GM21390 (cell line): ENCODE data around the gene ACOT11.

Experiments
- ATAC-seq: cut with Tn5 transposase; IDR thresholded peaks from one replicate; pipeline ENCODE4 v1.9.1; 2021; ENCODE audit not compliant: unreplicated experiment

ACOT11 gene

DNA sequence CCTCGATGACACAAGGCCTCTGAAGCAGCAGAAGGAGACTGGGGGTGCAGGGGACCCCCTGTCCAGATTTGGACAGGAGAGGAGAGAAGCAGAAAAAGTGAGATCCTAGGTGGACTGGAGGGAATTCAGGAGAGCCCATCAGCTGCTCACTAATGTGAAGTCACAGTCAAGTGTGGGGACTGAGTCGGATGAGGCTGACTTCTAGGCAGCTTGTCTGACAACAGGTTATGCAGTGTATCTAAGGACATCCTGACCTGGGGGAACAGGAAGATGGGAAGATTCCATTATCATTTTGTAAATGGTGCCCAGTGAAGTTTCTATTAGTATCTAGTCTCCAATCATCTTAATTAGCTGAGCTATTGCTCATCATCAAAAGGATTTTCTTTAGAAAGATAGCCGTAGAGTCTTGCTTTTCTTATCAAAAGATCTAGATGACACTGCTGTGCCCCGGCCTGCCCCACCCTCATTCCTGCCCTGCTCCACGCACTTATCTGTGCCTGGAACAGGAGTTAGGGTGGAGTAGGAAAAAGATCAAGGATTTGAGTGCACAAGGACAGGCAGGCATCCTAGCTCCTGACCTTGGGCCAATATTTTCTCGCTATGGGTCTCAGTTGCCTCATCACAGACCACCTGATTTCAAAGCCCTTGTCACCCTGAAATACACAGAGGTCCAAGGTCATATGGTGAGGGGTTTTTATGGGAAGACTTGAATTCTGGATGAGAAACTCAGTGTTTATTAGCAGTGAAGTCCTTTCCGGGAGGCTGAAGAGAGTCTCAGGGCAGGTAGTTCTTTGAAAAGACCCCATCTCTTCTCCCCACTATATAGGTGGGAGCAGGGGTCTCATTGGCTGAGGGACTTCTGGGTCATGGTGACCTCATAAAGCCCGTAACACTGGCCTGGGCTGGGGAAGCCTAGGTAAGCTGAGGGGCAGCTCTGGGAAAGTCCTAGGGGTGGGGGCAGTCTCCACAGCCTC is 93.1 kb downstream of the ACOT11 start, which contains the start of gene MROH7:
Gene MROH7 (plus strand): TSS at position 924 of the 974 bp plus-strand sequence. CDS start 11,141 bp downstream, outside the sequence.
- ATAC-seq: no peak

- no peak for ATAC-seq
Observed at GRCh38 chr1:54643736-54644135, 95.7 kb downstream of the ACOT11 start.

DNA sequence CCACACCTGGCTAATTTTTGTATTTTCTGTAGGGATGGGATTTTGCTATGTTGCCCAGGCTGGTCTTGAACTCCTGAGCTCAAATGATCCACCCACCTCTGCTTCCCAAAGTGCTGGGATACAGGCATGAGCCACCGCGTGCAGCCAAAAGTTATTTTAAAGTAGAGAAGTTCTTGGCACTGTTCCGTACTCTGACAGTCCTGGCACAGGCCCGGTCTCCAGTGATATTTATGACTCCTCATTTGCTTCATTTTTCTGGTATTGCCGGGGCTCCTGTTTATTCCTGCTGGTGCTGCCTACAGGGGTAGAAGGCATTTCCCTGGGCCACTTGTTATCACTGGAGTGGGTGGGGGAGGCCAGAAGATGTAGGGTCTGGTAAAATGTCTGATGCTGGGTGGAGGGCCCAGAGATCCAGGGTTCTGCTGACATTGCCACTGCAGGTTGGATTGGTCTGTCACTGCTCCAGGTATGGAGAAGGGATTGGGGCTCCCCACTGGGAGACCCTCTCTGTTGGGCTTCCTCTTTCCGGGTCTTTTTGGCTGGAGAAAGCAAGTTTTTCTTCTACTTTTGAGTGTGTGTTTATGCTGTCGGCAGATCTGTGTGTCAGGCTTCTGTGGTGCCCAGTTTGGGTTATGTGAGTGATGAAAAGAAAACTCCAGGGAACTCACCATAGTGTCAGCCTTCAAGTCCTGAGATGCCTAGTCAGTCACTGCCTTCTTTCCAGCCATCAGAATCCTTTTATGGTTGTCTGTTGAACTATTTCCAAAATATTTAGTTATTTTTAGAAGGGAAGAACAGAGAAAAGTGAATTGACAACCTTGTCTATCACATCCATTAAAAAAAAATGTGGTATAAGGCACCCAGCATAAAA is 98.0 kb downstream of the ACOT11 start:
- no peak for ATAC-seq

- ATAC-seq: no peak
Observed at GRCh38 chr1:54649130-54649898, 101.3 kb downstream of the ACOT11 start.

DNA sequence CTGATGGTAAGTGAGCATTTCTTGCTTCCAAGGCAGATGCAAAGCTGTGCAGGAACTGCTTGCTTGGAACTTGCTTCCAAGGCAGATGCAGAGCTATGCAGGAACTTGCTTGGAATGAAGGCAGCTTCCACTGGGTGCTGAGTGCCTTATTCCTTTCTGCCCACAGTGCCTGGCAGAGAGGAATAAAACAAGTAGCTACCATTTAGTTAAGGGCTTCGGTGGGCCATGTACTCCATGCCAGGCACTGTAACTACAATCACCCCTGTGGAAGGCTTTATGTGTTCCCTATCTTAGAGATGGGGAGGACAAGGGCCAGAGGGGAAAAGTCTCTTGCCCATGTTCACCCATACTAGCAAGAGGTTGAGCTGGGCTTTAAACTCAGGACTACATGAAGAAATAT is 101.9 kb downstream of the ACOT11 start:
- no peak for ATAC-seq

- ATAC-seq: no peak
Observed at GRCh38 chr1:54650417-54650816, 102.4 kb downstream of the ACOT11 start.

DNA sequence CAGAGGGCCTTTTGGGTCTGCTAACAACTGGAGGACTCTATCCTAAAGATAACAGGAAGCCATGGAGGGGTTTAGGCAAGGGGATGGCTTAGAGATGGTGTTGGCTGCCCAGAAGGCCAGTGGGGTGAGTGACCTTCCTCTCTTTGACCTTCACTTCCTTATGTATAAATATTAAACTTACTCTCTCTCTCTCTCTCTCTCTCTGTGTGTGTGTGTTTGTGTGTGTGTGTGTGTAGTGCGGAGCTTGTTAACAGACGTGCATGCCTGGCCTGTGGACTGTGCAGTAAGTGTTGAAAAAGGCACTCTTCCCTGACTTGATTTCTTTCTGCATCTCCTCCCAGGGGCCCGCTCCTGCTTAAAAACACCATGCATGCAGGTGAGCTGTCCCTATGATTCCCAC is 103.6 kb downstream of the ACOT11 start:
- ATAC-seq: no peak

DNA sequence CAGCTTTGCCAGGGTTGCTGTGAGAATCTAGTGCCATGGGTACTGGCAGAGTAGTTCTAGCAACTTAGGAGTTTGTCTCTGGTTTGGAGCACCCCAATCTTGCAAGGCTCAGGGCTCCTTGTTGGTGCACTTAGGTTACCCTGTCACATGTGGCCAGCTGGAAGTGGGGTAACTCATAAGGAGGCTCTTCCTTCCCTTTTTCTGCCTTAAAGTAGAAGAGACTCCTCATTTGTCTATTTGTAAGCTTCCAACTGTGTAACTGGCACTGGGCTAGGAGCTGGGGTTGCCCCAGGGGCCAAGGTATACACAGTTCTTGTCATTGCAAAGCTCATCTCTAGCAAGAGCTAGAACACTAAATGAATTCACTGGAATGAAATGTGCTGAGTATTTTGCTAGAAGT is 104.1 kb downstream of the ACOT11 start:
- ATAC-seq: no peak

DNA sequence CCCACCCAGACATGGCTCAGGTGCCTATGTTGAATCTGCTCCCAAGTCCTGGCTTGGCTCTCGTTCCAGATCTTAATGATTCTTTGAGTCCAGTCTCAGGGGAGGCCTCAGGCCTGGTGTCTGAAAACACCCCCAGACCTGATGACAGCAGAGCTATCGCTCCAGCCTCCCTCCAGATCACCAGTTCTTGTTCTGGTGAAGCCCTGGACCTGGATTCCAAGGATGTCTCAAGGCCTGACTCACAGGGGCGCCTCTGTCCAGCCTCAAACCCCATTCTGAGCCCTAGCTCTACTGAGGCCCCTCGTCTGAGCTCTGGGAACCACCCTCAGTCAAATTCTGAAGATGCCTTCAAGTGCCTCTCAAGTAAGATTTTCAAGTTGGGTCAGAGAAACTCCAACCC is 105.0 kb downstream of the ACOT11 start:
- ATAC-seq: no peak

DNA sequence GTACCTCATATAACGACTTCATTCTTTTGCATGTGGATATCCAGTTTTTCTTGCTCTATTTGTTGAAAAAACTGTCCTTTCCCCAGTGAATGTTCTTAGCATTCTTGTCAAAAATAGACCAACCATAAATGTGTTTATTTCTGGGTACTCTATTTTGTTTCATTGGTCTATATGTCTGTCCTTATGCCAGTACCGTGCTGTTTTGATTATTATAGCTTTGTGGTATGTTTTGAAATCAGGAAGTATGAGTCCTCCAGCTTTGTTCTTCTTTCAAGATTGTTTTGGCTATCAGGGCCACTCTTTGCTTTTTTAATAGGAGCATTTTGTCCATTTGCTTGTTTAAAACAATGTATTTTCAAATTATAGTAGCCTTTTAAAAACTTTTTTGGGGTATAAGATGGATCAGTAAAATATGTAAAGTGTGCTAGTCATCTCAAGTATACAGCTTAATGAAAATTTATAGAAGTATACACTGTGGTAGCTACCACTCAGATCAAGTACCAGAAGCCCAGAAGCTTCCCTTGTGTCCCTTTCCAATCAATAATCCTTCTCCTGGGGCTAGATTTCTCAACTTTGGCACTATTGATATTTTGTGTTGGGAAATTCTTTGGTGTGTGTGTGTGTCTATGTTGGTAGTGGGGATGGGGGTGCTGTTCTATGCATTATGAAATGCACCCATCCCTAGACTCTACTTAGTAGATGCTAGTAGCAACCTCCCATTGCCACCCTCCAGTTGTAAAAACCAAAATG is 110.3 kb downstream of the ACOT11 start:
- no peak for ATAC-seq
